Cardiac septum (tissue), 1 donor: ENCODE data around the gene CYP19A1. TPM values are rescaled to one million over a fixed set of nuclear protein-coding genes. Genes with fewer than 3 reads are reported as not detected.
"Not testable (repeated sequence)": the region's sequence is repeated elsewhere in the genome, so short reads cannot be mapped to it uniquely, and the experiment has no call there.

Source experiments
- DNase-seq: peaks from one replicate; pipeline ENCODE4 v3.0.0-alpha.2; 2020; ENCODE audit warnings: low spot score
- intact Hi-C: fragments of 100-400 bp; cut with DNase I; formaldehyde crosslinking; loops from one replicate; pipeline ENCODE4 v1.14.0; 2022
- total RNA-seq: library from RNA; stranded (reverse); fragmentation: NEBNext Ultra II Directional; extraction: Animal tissue kit (Norgen Biotek cat#: 25700); gene quantifications from one replicate; pipeline ENCODE4 v1.2.1, GENCODE V29; 2021
- donor health status: DM: no; HTN: no; CAD: no.

The CYP19A1 gene
- total RNA-seq, 1 donor from 2014 or later, result 0.40 TPM

- intact Hi-C loops, result loop anchor here (10.0 kb wide), 1 partner anchor 120 kb away; no protein-coding TSS in a partner anchor
- no peak for DNase-seq
Measured at GRCh38 chr15:51274956-51275355, 63.4 kb downstream of the CYP19A1 start.

- intact Hi-C loops, result loop anchor here (10.0 kb wide), 1 partner anchor 116 kb away; no protein-coding TSS in a partner anchor
- no peak for DNase-seq
Measured at GRCh38 chr15:51270706-51271105, 67.7 kb downstream of the CYP19A1 start.

GRCh38 chr15:51269496-51269895 is 68.9 kb downstream of the CYP19A1 start:
- no peak for DNase-seq
- intact Hi-C loops, result no loop called here

- DNase-seq, result no peak
Measured at GRCh38 chr15:51267703-51268083, 70.7 kb downstream of the CYP19A1 start.

GRCh38 chr15:51267051-51267702 is 71.2 kb downstream of the CYP19A1 start:
- intact Hi-C loops, result no loop called here
- DNase-seq, result no peak

More at GRCh38 chr15:51267703-51268083, 70.7 kb downstream of the CYP19A1 start:
- intact Hi-C loops, result no loop called here

- intact Hi-C loops, result no loop called here
- DNase-seq, result no peak
Measured at GRCh38 chr15:51266656-51267050, 71.7 kb downstream of the CYP19A1 start.

GRCh38 chr15:51265037-51265555 is 73.3 kb downstream of the CYP19A1 start:
- no peak for DNase-seq
- intact Hi-C loops, result no loop called here

GRCh38 chr15:51263726-51264125 is 74.7 kb downstream of the CYP19A1 start:
- DNase-seq, result no peak

GRCh38 chr15:51263116-51263515 is 75.3 kb downstream of the CYP19A1 start:
- DNase-seq, result no peak
- intact Hi-C loops, result no loop called here

More at GRCh38 chr15:51263726-51264125, 74.7 kb downstream of the CYP19A1 start:
- intact Hi-C loops, result no loop called here

- intact Hi-C loops, result no loop called here
- no peak for DNase-seq
Measured at GRCh38 chr15:51262463-51262862, 75.9 kb downstream of the CYP19A1 start.

GRCh38 chr15:51261113-51261512 is 77.3 kb downstream of the CYP19A1 start:
- DNase-seq, result not testable (repeated sequence)

GRCh38 chr15:51260202-51260601 is 78.2 kb downstream of the CYP19A1 start:
- intact Hi-C loops, result no loop called here
- DNase-seq, result no peak

More at GRCh38 chr15:51261113-51261512, 77.3 kb downstream of the CYP19A1 start:
- intact Hi-C loops, result not testable (repeated sequence)

- intact Hi-C loops, result no loop called here
- no peak for DNase-seq
Measured at GRCh38 chr15:51255533-51255932, 82.9 kb downstream of the CYP19A1 start.

GRCh38 chr15:51253366-51253765 is 85.0 kb downstream of the CYP19A1 start:
- no peak for DNase-seq
- intact Hi-C loops, result no loop called here

- intact Hi-C loops, result no loop called here
- no peak for DNase-seq
Measured at GRCh38 chr15:51252671-51253070, 85.7 kb downstream of the CYP19A1 start.

- intact Hi-C loops, result no loop called here
- no peak for DNase-seq
Measured at GRCh38 chr15:51251556-51251955, 86.8 kb downstream of the CYP19A1 start.

- intact Hi-C loops, result no loop called here
Measured at GRCh38 chr15:51250217-51251011, 88.0 kb downstream of the CYP19A1 start.

GRCh38 chr15:51245628-51246027 is 92.8 kb downstream of the CYP19A1 start:
- intact Hi-C loops, result no loop called here
- DNase-seq, result no peak

More at GRCh38 chr15:51250217-51251011, 88.0 kb downstream of the CYP19A1 start:
- no peak for DNase-seq

- intact Hi-C loops, result no loop called here
- DNase-seq, result no peak
Measured at GRCh38 chr15:51244423-51244869, 94.0 kb downstream of the CYP19A1 start.

- DNase-seq, result no peak
- intact Hi-C loops, result no loop called here
Measured at GRCh38 chr15:51243774-51244173, 94.6 kb downstream of the CYP19A1 start.
